NB4 (cell line): ENCODE measurements around the gene SRRM2.
A peak's percentile ranks its signal among the peaks of the same experiment; 100 is the strongest.

Experiments used
- DNase-seq: peaks from one replicate; pipeline ENCODE4 v3.0.0; 2010; ENCODE audit warnings: low read depth
- H3K4me3 ChIP-seq: one replicate; pipeline ENCODE4 v1.5.1; 2011; ENCODE audit warnings: mild to moderate bottlenecking, low read depth, low read length, moderate library complexity
- MYC ChIP-seq: IDR thresholded peaks from 2 replicates; pipeline ENCODE4 v1.6.1; 2011; ENCODE audit warnings: low read depth, low read length
- POLR2A ChIP-seq: IDR thresholded peaks from 2 replicates; pipeline ENCODE4 v1.6.1; 2011; ENCODE audit warnings: mild to moderate bottlenecking; ENCODE audit not compliant: insufficient read length; ENCODE audit errors: extremely low read depth
- TF ChIP-seq, protein P1 (sequence below): IDR thresholded peaks from 2 replicates; pipeline ENCODE4 v1.6.1; 2011; ENCODE audit warnings: low read depth, low read length
- TF ChIP-seq, protein P2 (sequence below): IDR thresholded peaks from one replicate; pipeline ENCODE4 v1.5.1; 2012; ENCODE audit warnings: low read depth, low read length

SRRM2 gene

GRCh38 chr16:2790631-2791030 lies 38.2 kb downstream of the SRRM2 start:
- H3K4me3 ChIP-seq = no peak overlapping the region
- no peak for DNase-seq
- TF ChIP-seq POLR2A (no peak), MYC (no peak)
- TF ChIP-seq, protein P1, sequence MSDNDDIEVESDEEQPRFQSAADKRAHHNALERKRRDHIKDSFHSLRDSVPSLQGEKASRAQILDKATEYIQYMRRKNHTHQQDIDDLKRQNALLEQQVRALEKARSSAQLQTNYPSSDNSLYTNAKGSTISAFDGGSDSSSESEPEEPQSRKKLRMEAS = no peak
- TF ChIP-seq, protein P2, sequence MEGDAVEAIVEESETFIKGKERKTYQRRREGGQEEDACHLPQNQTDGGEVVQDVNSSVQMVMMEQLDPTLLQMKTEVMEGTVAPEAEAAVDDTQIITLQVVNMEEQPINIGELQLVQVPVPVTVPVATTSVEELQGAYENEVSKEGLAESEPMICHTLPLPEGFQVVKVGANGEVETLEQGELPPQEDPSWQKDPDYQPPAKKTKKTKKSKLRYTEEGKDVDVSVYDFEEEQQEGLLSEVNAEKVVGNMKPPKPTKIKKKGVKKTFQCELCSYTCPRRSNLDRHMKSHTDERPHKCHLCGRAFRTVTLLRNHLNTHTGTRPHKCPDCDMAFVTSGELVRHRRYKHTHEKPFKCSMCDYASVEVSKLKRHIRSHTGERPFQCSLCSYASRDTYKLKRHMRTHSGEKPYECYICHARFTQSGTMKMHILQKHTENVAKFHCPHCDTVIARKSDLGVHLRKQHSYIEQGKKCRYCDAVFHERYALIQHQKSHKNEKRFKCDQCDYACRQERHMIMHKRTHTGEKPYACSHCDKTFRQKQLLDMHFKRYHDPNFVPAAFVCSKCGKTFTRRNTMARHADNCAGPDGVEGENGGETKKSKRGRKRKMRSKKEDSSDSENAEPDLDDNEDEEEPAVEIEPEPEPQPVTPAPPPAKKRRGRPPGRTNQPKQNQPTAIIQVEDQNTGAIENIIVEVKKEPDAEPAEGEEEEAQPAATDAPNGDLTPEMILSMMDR = no peak

DNA sequence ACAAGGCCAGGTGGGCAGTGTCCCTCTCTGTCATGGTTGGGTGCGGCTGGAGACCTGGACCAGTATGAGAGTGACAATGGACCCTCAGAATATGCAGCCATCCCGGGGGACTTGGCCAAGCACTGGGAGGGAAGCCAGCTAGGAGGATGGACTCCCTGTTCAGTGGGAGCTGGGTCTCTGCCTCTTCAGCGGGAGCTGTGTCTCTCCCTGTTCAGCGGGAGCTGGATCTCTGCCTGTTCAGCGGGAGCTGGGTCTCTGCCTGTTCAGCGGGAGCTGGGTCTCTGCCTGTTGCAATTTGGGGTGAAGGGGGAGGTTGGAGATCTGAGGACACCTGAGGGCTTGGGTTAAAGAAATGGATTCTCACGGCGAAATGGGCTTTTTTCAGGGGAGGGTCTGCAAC lies 38.7 kb downstream of the SRRM2 start:
- DNase-seq = no peak
- H3K4me3 ChIP-seq = no peak overlapping the region
- TF ChIP-seq MYC (no peak), POLR2A (no peak)
- TF ChIP-seq, protein P1 = no peak
- TF ChIP-seq, protein P2 = no peak

- no peak for TF ChIP-seq MYC
- TF ChIP-seq, protein P1 = no peak
- no peak for TF ChIP-seq POLR2A
- TF ChIP-seq, protein P2 = no peak
- DNase-seq = no peak
- no peak overlapping the region for H3K4me3 ChIP-seq
Measured at GRCh38 chr16:2792940-2793339, 40.5 kb downstream of the SRRM2 start.

DNA sequence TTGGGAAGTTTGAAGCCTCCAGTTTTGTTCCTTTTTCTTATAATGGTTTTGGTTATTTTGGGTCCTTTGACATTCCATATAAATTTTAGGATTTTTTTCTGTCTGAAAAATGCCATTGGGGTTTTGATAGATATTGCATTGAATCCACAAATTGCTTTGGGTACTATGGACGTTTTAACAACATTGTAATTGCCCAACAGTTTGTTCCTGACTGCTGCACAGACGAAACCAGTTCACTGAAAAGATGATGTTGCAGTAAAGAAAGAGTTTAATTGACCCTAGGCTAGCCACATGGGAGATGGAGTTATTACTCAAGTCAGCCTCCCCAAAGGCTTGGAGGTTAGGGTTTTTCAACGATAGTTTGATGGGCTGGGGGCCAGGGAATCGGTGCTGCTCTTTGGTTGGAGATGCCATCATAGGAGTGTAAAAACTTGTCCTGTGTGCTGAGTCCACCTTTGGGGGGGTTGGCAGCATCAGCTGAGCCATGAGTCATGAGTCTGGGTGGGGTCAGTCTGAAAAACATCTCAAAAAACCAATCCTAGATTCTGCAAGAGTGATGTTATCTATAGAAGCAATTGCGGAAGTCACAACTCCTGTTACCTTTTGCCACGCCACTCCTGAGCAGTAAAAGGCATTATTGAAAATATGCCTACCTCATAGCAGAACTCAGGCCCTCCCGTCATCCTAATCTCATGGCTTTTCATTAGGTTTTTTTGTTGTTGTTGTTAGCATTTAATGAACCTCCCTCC lies 43.1 kb downstream of the SRRM2 start:
- DNase-seq = peak; percentile 74
- TF ChIP-seq, protein P1 = no peak
- TF ChIP-seq, protein P2 = no peak
- H3K4me3 ChIP-seq = no peak overlapping the region

GRCh38 chr16:2798723-2799204 lies 46.3 kb downstream of the SRRM2 start:
- no peak for DNase-seq
- no peak overlapping the region for H3K4me3 ChIP-seq
- TF ChIP-seq, protein P1 = no peak
- TF ChIP-seq POLR2A = no peak
- no peak for TF ChIP-seq MYC
- TF ChIP-seq, protein P2 = no peak
